Measurements from ENCODE around the gene SPESP1. TPM values are rescaled to one million over a fixed set of nuclear protein-coding genes. Genes with fewer than 3 reads are reported as not detected.
"Not testable (repeated sequence)": the region's sequence is repeated elsewhere in the genome, so short reads cannot be mapped to it uniquely, and the experiment has no call there.

The SPESP1 gene
- polyA plus RNA-seq, 4 donors, result 1.3 to 1.7 (median 1.6) TPM; not detected in 1

GRCh38 chr15:68934341-68934740, 4.0 kb downstream of the SPESP1 start:
- H3K9me3 ChIP-seq (ENCODE audit: control insufficient read depth in 2 of 2, insufficient read depth in 1 of 2, low read depth in 1 of 2, low read length in 1 of 2), result peaks cover 0 to 4% of the 10 kb centered on the region in 2 donors
- H3K4me1 ChIP-seq (ENCODE audit: control insufficient read depth in 3 of 3, insufficient read depth in 2 of 3, low read depth in 1 of 3, low read length in 2 of 3), result no peaks in the 10 kb centered on the region
- no peak for FAIRE-seq
- H3K27me3 ChIP-seq (ENCODE audit: control insufficient read depth in 3 of 3, insufficient read depth in 3 of 3, low read length in 3 of 3), result peaks cover 0 to 3% (median 0%) of the 10 kb centered on the region in 3 donors
- H3K4me3 ChIP-seq (ENCODE audit: low read depth in 1 of 3, low read length in 3 of 3), result no peak overlapping the region
- H3K36me3 ChIP-seq (ENCODE audit: control insufficient read depth in 3 of 3, insufficient read depth in 2 of 3, low read depth in 1 of 3, low read length in 3 of 3), result no peaks in the 10 kb centered on the region
- no peak overlapping the region for H3K27ac ChIP-seq (ENCODE audit: low read depth in 1 of 3, low read length in 2 of 3)
- DNase-seq, result no peak

GRCh38 chr15:68935400-68935937, 5.1 kb downstream of the SPESP1 start:
- 78 to 88% (median 86%) methylated on average over 2 of the region's 2 CpGs for WGBS, 3 donors
- Histone ChIP-seq H3K27me3 (ENCODE audit: control insufficient read depth in 3 of 3, insufficient read depth in 3 of 3, low read length in 3 of 3) (peaks cover 0 to 3% (median 0%) of the 10 kb centered on the region in 3 donors), H3K36me3 (ENCODE audit: control insufficient read depth in 3 of 3, insufficient read depth in 2 of 3, low read depth in 1 of 3, low read length in 3 of 3) (no peaks in the 10 kb centered on the region), H3K27ac (ENCODE audit: low read depth in 1 of 3, low read length in 2 of 3) (no peak overlapping the region), H3K4me1 (ENCODE audit: control insufficient read depth in 3 of 3, insufficient read depth in 2 of 3, low read depth in 1 of 3, low read length in 2 of 3) (no peaks in the 10 kb centered on the region), H3K4me3 (ENCODE audit: low read depth in 1 of 3, low read length in 3 of 3) (no peak overlapping the region), H3K9me3 (ENCODE audit: control insufficient read depth in 2 of 2, insufficient read depth in 1 of 2, low read depth in 1 of 2, low read length in 1 of 2) (no peaks in the 10 kb centered on the region)
- no peak for FAIRE-seq
- DNase-seq, result no peak

- no peak for DNase-seq
- WGBS, 3 donors, result 14 to 42% (median 36%) methylated on average over 1 of the region's 1 CpG
- FAIRE-seq, result no peak
These were observed 9.2 kb downstream of the SPESP1 start for GRCh38 chr15:68939501-68939900.

GRCh38 chr15:68951813-68952212, 21.5 kb downstream of the SPESP1 start:
- 82 to 86% (median 86%) methylated on average over 4 of the region's 4 CpGs for WGBS, 3 donors
- Histone ChIP-seq H3K27me3 (ENCODE audit: control insufficient read depth in 3 of 3, insufficient read depth in 3 of 3, low read length in 3 of 3) (peaks cover 0 to 4% (median 0%) of the 10 kb centered on the region in 3 donors), H3K4me1 (ENCODE audit: control insufficient read depth in 3 of 3, insufficient read depth in 2 of 3, low read depth in 1 of 3, low read length in 2 of 3) (no peaks in the 10 kb centered on the region), H3K36me3 (ENCODE audit: control insufficient read depth in 3 of 3, insufficient read depth in 2 of 3, low read depth in 1 of 3, low read length in 3 of 3) (no peaks in the 10 kb centered on the region), H3K4me3 (ENCODE audit: low read depth in 1 of 3, low read length in 3 of 3) (no peak overlapping the region), H3K27ac (ENCODE audit: low read depth in 1 of 3, low read length in 2 of 3) (no peak overlapping the region), H3K9me3 (ENCODE audit: control insufficient read depth in 2 of 2, insufficient read depth in 1 of 2, low read depth in 1 of 2, low read length in 1 of 2) (no peaks in the 10 kb centered on the region)
- DNase-seq, result no peak
- no peak for FAIRE-seq

More at GRCh38 chr15:68939501-68939900, 9.2 kb downstream of the SPESP1 start:
- no peaks in the 10 kb centered on the region for H3K4me1 ChIP-seq (ENCODE audit: control insufficient read depth in 3 of 3, insufficient read depth in 2 of 3, low read depth in 1 of 3, low read length in 2 of 3)
- H3K27me3 ChIP-seq (ENCODE audit: control insufficient read depth in 3 of 3, insufficient read depth in 3 of 3, low read length in 3 of 3), result peaks cover 0 to 3% (median 0%) of the 10 kb centered on the region in 3 donors
- peaks cover 0 to 7% of the 10 kb centered on the region in 2 donors for H3K9me3 ChIP-seq (ENCODE audit: control insufficient read depth in 2 of 2, insufficient read depth in 1 of 2, low read depth in 1 of 2, low read length in 1 of 2)
- H3K4me3 ChIP-seq (ENCODE audit: low read depth in 1 of 3, low read length in 3 of 3), result no peak overlapping the region
- no peaks in the 10 kb centered on the region for H3K36me3 ChIP-seq (ENCODE audit: control insufficient read depth in 3 of 3, insufficient read depth in 2 of 3, low read depth in 1 of 3, low read length in 3 of 3)
- no peak overlapping the region for H3K27ac ChIP-seq (ENCODE audit: low read depth in 1 of 3, low read length in 2 of 3)

- no peak overlapping the region for H3K27ac ChIP-seq (ENCODE audit: low read depth in 1 of 3, low read length in 2 of 3)
- WGBS, 3 donors, result 81 to 87% (median 86%) methylated on average over 3 of the region's 3 CpGs
- no peaks in the 10 kb centered on the region for H3K9me3 ChIP-seq (ENCODE audit: control insufficient read depth in 2 of 2, insufficient read depth in 1 of 2, low read depth in 1 of 2, low read length in 1 of 2)
- H3K4me3 ChIP-seq (ENCODE audit: low read depth in 1 of 3, low read length in 3 of 3), result no peak overlapping the region
- DNase-seq, result no peak
- FAIRE-seq, result no peak
- no peaks in the 10 kb centered on the region for H3K36me3 ChIP-seq (ENCODE audit: control insufficient read depth in 3 of 3, insufficient read depth in 2 of 3, low read depth in 1 of 3, low read length in 3 of 3)
- peaks cover 0 to 6% (median 2%) of the 10 kb centered on the region in 3 donors for H3K27me3 ChIP-seq (ENCODE audit: control insufficient read depth in 3 of 3, insufficient read depth in 3 of 3, low read length in 3 of 3)
- no peaks in the 10 kb centered on the region for H3K4me1 ChIP-seq (ENCODE audit: control insufficient read depth in 3 of 3, insufficient read depth in 2 of 3, low read depth in 1 of 3, low read length in 2 of 3)
These were observed 27.4 kb downstream of the SPESP1 start for GRCh38 chr15:68957696-68958095.

- Histone ChIP-seq H3K9me3 (ENCODE audit: control insufficient read depth in 2 of 2, insufficient read depth in 1 of 2, low read depth in 1 of 2, low read length in 1 of 2) (no peaks in the 10 kb centered on the region), H3K27me3 (ENCODE audit: control insufficient read depth in 3 of 3, insufficient read depth in 3 of 3, low read length in 3 of 3) (peaks cover 0 to 6% (median 2%) of the 10 kb centered on the region in 3 donors), H3K4me1 (ENCODE audit: control insufficient read depth in 3 of 3, insufficient read depth in 2 of 3, low read depth in 1 of 3, low read length in 2 of 3) (no peaks in the 10 kb centered on the region), H3K27ac (ENCODE audit: low read depth in 1 of 3, low read length in 2 of 3) (no peak overlapping the region), H3K4me3 (ENCODE audit: low read depth in 1 of 3, low read length in 3 of 3) (no peak overlapping the region), H3K36me3 (ENCODE audit: control insufficient read depth in 3 of 3, insufficient read depth in 2 of 3, low read depth in 1 of 3, low read length in 3 of 3) (no peaks in the 10 kb centered on the region)
- no peak for DNase-seq
- WGBS, 3 donors, result 13 to 48% (median 21%) methylated on average over 1 of the region's 1 CpG
- no peak for FAIRE-seq
These were observed 28.3 kb downstream of the SPESP1 start for GRCh38 chr15:68958597-68958996.

GRCh38 chr15:68962465-68962864, 32.1 kb downstream of the SPESP1 start:
- DNase-seq (no peak), FAIRE-seq (no peak)
- no peak overlapping the region for H3K27ac ChIP-seq (ENCODE audit: low read depth in 1 of 3, low read length in 2 of 3)
- H3K4me1 ChIP-seq (ENCODE audit: control insufficient read depth in 3 of 3, insufficient read depth in 2 of 3, low read depth in 1 of 3, low read length in 2 of 3), result no peaks in the 10 kb centered on the region
- WGBS, 3 donors, result 57 to 67% (median 67%) methylated on average over 1 of the region's 1 CpG
- no peaks in the 10 kb centered on the region for H3K9me3 ChIP-seq (ENCODE audit: control insufficient read depth in 2 of 2, insufficient read depth in 1 of 2, low read depth in 1 of 2, low read length in 1 of 2)
- H3K4me3 ChIP-seq (ENCODE audit: low read depth in 1 of 3, low read length in 3 of 3), result no peak overlapping the region
- H3K36me3 ChIP-seq (ENCODE audit: control insufficient read depth in 3 of 3, insufficient read depth in 2 of 3, low read depth in 1 of 3, low read length in 3 of 3), result no peaks in the 10 kb centered on the region
- peaks cover 0 to 2% (median 2%) of the 10 kb centered on the region in 3 donors for H3K27me3 ChIP-seq (ENCODE audit: control insufficient read depth in 3 of 3, insufficient read depth in 3 of 3, low read length in 3 of 3)

- not testable (repeated sequence) for H3K36me3 ChIP-seq (ENCODE audit: control insufficient read depth in 3 of 3, insufficient read depth in 2 of 3, low read depth in 1 of 3, low read length in 3 of 3); H3K4me3 ChIP-seq (ENCODE audit: low read depth in 1 of 3, low read length in 3 of 3); H3K27ac ChIP-seq (ENCODE audit: low read depth in 1 of 3, low read length in 2 of 3); H3K9me3 ChIP-seq (ENCODE audit: control insufficient read depth in 2 of 2, insufficient read depth in 1 of 2, low read depth in 1 of 2, low read length in 1 of 2); H3K27me3 ChIP-seq (ENCODE audit: control insufficient read depth in 3 of 3, insufficient read depth in 3 of 3, low read length in 3 of 3); FAIRE-seq; H3K4me1 ChIP-seq (ENCODE audit: control insufficient read depth in 3 of 3, insufficient read depth in 2 of 3, low read depth in 1 of 3, low read length in 2 of 3); DNase-seq
- 64 to 69% (median 65%) methylated on average over 3 to 6 of the region's 7 CpGs for WGBS, 3 donors
These were observed 33.4 kb downstream of the SPESP1 start for GRCh38 chr15:68963719-68964118.

GRCh38 chr15:68966996-68967395, 36.7 kb downstream of the SPESP1 start:
- H3K4me1 ChIP-seq (ENCODE audit: control insufficient read depth in 3 of 3, insufficient read depth in 2 of 3, low read depth in 1 of 3, low read length in 2 of 3), result no peaks in the 10 kb centered on the region
- no peak for FAIRE-seq
- WGBS, 3 donors, result 27 to 51% (median 39%) methylated on average over 5 of the region's 5 CpGs
- no peak overlapping the region for H3K27ac ChIP-seq (ENCODE audit: low read depth in 1 of 3, low read length in 2 of 3)
- no peaks in the 10 kb centered on the region for H3K27me3 ChIP-seq (ENCODE audit: control insufficient read depth in 3 of 3, insufficient read depth in 3 of 3, low read length in 3 of 3)
- no peaks in the 10 kb centered on the region for H3K36me3 ChIP-seq (ENCODE audit: control insufficient read depth in 3 of 3, insufficient read depth in 2 of 3, low read depth in 1 of 3, low read length in 3 of 3)
- H3K9me3 ChIP-seq (ENCODE audit: control insufficient read depth in 2 of 2, insufficient read depth in 1 of 2, low read depth in 1 of 2, low read length in 1 of 2), result peaks cover 0 to 6% of the 10 kb centered on the region in 2 donors
- no peak for DNase-seq
- no peak overlapping the region for H3K4me3 ChIP-seq (ENCODE audit: low read depth in 1 of 3, low read length in 3 of 3)
